ENCODE measurements around the gene SORCS1. TPM values are rescaled to one million over a fixed set of nuclear protein-coding genes. Genes with fewer than 3 reads are reported as not detected.

Gene SORCS1
- polyA plus RNA-seq, 1 of the 3 experiments (the other 2 are of a cell fraction), result 0.66 TPM

GRCh38 chr10:106959521-106959920 is 205.0 kb downstream of the SORCS1 start:
- no peaks in the 10 kb centered on the region for H3K9me2 ChIP-seq
- H3K4me1 ChIP-seq (ENCODE audit: control insufficient read depth in 1 of 2, insufficient read depth in 2 of 2, low read depth in 1 of 2, low read length in 1 of 2), result peaks cover 0 to 16% of the 10 kb centered on the region in 2 experiments; a peak in 2 of 4 replicates
- CTCF ChIA-PET, result interaction anchor here (1.5 to 1.6 kb wide), 2 partner anchors 32 to 254 kb away, joined by 3 to 5 read pairs; no protein-coding TSS in a partner anchor
- no peak overlapping the region for H2AFZ ChIP-seq (ENCODE audit: low read depth)
- 43% methylated on average over 3 of the region's 3 CpGs for WGBS (ENCODE audit: low lambda C conversion rate)
- no peak overlapping the region for H3K4me3 ChIP-seq (ENCODE audit: low read depth in 2 of 2, low read length in 1 of 2)
- no peak overlapping the region for H3K27ac ChIP-seq (ENCODE audit: low read depth in 2 of 2, low read length in 1 of 2)
- no peaks in the 10 kb centered on the region for H3K36me3 ChIP-seq (replicated peaks in 1 of 2; ENCODE audit: control insufficient read depth in 1 of 2, insufficient read depth in 2 of 2, low read length in 1 of 2)
- DNase-seq, result no peak
- no peaks in the 10 kb centered on the region for H4K20me1 ChIP-seq (ENCODE audit: insufficient read depth)
- no peak overlapping the region for H3K4me2 ChIP-seq
- TF ChIP-seq, protein P1, sequence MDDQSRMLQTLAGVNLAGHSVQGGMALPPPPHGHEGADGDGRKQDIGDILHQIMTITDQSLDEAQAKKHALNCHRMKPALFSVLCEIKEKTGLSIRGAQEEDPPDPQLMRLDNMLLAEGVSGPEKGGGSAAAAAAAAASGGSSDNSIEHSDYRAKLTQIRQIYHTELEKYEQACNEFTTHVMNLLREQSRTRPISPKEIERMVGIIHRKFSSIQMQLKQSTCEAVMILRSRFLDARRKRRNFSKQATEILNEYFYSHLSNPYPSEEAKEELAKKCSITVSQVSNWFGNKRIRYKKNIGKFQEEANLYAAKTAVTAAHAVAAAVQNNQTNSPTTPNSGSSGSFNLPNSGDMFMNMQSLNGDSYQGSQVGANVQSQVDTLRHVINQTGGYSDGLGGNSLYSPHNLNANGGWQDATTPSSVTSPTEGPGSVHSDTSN (IDR thresholded peaks at IDR 0.05), result no peak
- TF ChIP-seq YY1 (IDR thresholded peaks at IDR 0.05; ENCODE audit: low read depth), result no peak
- TF ChIP-seq, protein P2, sequence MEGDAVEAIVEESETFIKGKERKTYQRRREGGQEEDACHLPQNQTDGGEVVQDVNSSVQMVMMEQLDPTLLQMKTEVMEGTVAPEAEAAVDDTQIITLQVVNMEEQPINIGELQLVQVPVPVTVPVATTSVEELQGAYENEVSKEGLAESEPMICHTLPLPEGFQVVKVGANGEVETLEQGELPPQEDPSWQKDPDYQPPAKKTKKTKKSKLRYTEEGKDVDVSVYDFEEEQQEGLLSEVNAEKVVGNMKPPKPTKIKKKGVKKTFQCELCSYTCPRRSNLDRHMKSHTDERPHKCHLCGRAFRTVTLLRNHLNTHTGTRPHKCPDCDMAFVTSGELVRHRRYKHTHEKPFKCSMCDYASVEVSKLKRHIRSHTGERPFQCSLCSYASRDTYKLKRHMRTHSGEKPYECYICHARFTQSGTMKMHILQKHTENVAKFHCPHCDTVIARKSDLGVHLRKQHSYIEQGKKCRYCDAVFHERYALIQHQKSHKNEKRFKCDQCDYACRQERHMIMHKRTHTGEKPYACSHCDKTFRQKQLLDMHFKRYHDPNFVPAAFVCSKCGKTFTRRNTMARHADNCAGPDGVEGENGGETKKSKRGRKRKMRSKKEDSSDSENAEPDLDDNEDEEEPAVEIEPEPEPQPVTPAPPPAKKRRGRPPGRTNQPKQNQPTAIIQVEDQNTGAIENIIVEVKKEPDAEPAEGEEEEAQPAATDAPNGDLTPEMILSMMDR (IDR thresholded peaks at IDR 0.05), result no peak
- no peak for TF ChIP-seq RXRA (IDR thresholded peaks at IDR 0.05; ENCODE audit: borderline replicate concordance, low read depth)
- TF ChIP-seq USF1 (IDR thresholded peaks at IDR 0.05; ENCODE audit: borderline replicate concordance, low read depth), result no peak
- no peak for TF ChIP-seq SIN3A (IDR thresholded peaks at IDR 0.05; ENCODE audit: borderline replicate concordance, low read depth, low read length)
- TF ChIP-seq TEAD4 (IDR thresholded peaks at IDR 0.05; ENCODE audit: borderline replicate concordance, insufficient read depth), result no peak
- TF ChIP-seq, protein P3, sequence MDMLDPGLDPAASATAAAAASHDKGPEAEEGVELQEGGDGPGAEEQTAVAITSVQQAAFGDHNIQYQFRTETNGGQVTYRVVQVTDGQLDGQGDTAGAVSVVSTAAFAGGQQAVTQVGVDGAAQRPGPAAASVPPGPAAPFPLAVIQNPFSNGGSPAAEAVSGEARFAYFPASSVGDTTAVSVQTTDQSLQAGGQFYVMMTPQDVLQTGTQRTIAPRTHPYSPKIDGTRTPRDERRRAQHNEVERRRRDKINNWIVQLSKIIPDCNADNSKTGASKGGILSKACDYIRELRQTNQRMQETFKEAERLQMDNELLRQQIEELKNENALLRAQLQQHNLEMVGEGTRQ (IDR thresholded peaks at IDR 0.05; ENCODE audit: borderline replicate concordance, low read depth, low read length), result no peak
- no peak for TF ChIP-seq RCOR1 (IDR thresholded peaks at IDR 0.05; ENCODE audit: low read length)
- TF ChIP-seq FOXM1 (IDR thresholded peaks at IDR 0.05; ENCODE audit: low read depth), result no peak
- no peak for TF ChIP-seq MEF2A (IDR thresholded peaks at IDR 0.05; ENCODE audit: borderline replicate concordance, low read depth)
- TF ChIP-seq RFX5 (IDR thresholded peaks at IDR 0.05; ENCODE audit: low read length), result no peak
- TF ChIP-seq SMC3 (IDR thresholded peaks at IDR 0.05; ENCODE audit: low read depth, low read length), result no peak
- no peak for TF ChIP-seq ZBTB33 (IDR thresholded peaks at IDR 0.05; ENCODE audit: borderline replicate concordance, low read depth)
- TF ChIP-seq, protein P4, sequence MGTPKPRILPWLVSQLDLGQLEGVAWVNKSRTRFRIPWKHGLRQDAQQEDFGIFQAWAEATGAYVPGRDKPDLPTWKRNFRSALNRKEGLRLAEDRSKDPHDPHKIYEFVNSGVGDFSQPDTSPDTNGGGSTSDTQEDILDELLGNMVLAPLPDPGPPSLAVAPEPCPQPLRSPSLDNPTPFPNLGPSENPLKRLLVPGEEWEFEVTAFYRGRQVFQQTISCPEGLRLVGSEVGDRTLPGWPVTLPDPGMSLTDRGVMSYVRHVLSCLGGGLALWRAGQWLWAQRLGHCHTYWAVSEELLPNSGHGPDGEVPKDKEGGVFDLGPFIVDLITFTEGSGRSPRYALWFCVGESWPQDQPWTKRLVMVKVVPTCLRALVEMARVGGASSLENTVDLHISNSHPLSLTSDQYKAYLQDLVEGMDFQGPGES (IDR thresholded peaks at IDR 0.05; ENCODE audit: low read depth, low read length), result no peak
- H3K9ac ChIP-seq, result no peak overlapping the region
- H3F3A ChIP-seq (replicated peaks; ENCODE audit: insufficient read depth), result no peaks in the 10 kb centered on the region
- POLR2A ChIA-PET, result no interaction called here
- H3K9me3 ChIP-seq, result no peaks in the 10 kb centered on the region
- H3K27me3 ChIP-seq (ENCODE audit: insufficient read depth), result no peaks in the 10 kb centered on the region
- H3K79me2 ChIP-seq (ENCODE audit: insufficient read depth), result no peaks in the 10 kb centered on the region
